Esophagus squamous epithelium (tissue), 5 donors: Measurements from ENCODE around the gene C3orf33. TPM values are rescaled to one million over a fixed set of nuclear protein-coding genes. Genes with fewer than 3 reads are reported as not detected.
A peak's percentile ranks its signal among the peaks of the same experiment; 100 is the strongest.

Experiments used
- DNase-seq: peaks from one replicate; lab custom pipeline; 2025; lab: John Stamatoyannopoulos, UW
- H3K27ac ChIP-seq, 4 donors: fragments of 200-600 bp; sonication (generic); one replicate each; pipeline ENCODE4 v1.5.1; 2016 to 2019; ENCODE audit warnings: mild to moderate bottlenecking in 1 of 4
- H3K27me3 ChIP-seq, 4 donors: fragments of 200-600 bp; sonication (generic); 1 replicate in 3 of 4; 2 replicates in 1 of 4; pipeline versions ENCODE4 v1.5.1 to v1.6.0; 2017 to 2021; ENCODE audit warnings: antibody characterized with exemption in 1 of 4
- H3K36me3 ChIP-seq, 3 donors: fragments of 200-600 bp; sonication (generic); one replicate each; pipeline ENCODE4 v1.5.1; 2016 to 2019
- H3K4me1 ChIP-seq, 3 donors: fragments of 200-600 bp; sonication (generic); one replicate each; pipeline ENCODE4 v1.5.1; 2017 to 2019
- H3K4me3 ChIP-seq, 4 donors: fragments of 200-600 bp; sonication (generic); 1 replicate in 3 of 4; 2 replicates in 1 of 4; pipeline ENCODE4 v1.5.1; 2016 to 2019; ENCODE audit warnings: mild to moderate bottlenecking in 2 of 4, moderate library complexity in 1 of 4
- H3K9me3 ChIP-seq, 3 donors: fragments of 200-600 bp; sonication (generic); one replicate each; pipeline ENCODE4 v1.5.1; 2016 to 2019
- CTCF ChIP-seq, 6 experiments: fragments of 450-650 bp in 4 of 6; fragments of 200-600 bp in 2 of 6; sonication (generic) in 2 of 6; IDR thresholded peaks; one replicate each; pipeline ENCODE4 v1.5.1; 2016 to 2019; ENCODE audit warnings: antibody characterized with exemption in 6 of 6, mild to moderate bottlenecking in 4 of 6, moderate library complexity in 4 of 6
- POLR2A ChIP-seq, 4 donors: fragments of 450-650 bp; IDR thresholded peaks; one replicate each; pipeline ENCODE4 v1.6.1; 2017; ENCODE audit warnings: antibody characterized with exemption in 4 of 4, mild to moderate bottlenecking in 4 of 4, moderate library complexity in 3 of 4
- WGBS, 2 donors: methylation state at CpG; one replicate each; pipeline ENCODE4 v1.1.5; 2018; 5-methylcytosine and 5-hydroxymethylcytosine counted together
- intact Hi-C: fragments of 100-400 bp; cut with DNase I; formaldehyde crosslinking; loops from one replicate; pipeline ENCODE4 v1.15.0; 2022
- total RNA-seq, 4 donors: library from RNA; depleted of rRNA; stranded (reverse); fragments of >200 nt; gene quantifications; one replicate each; pipeline ENCODE4 v1.1.0, GENCODE V29; 2016
- donor health status: DM: yes; HTN: yes; CAD: no.

C3orf33 gene
- total RNA-seq, 4 donors from 2014 or later, result 0.44 to 1.3 (median 0.58) TPM

GRCh38 chr3:155743606-155744005 lies 62.5 kb downstream of the C3orf33 start:
- Histone ChIP-seq H3K27ac (no peak overlapping the region), H3K9me3 (no peaks in the 10 kb centered on the region), H3K27me3 (peaks cover 0 to 51% (median 2%) of the 10 kb centered on the region in 4 donors), H3K4me3 (peak overlapping the region; percentile 40 to 73 (median 58)), H3K4me1 (peaks cover 5 to 35% (median 20%) of the 10 kb centered on the region in 3 donors), H3K36me3 (no peaks in the 10 kb centered on the region)
- DNase-seq, result no peak
- TF ChIP-seq CTCF (IDR thresholded peaks at IDR 0.05), result no peak
- TF ChIP-seq POLR2A (IDR thresholded peaks at IDR 0.05), result no peak
- intact Hi-C loops, result no loop called here
- WGBS, 2 donors, result 2 to 8% methylated on average over 8 of the region's 8 CpGs

- H3K9me3 ChIP-seq, result no peaks in the 10 kb centered on the region
- intact Hi-C loops, result no loop called here
- DNase-seq, result no peak
- TF ChIP-seq CTCF (IDR thresholded peaks at IDR 0.05) (no peak), POLR2A (IDR thresholded peaks at IDR 0.05) (no peak)
- H3K4me3 ChIP-seq, result no peak overlapping the region
- 87% methylated on average over 5 of the region's 5 CpGs for WGBS, 2 donors
- peaks cover 0 to 40% (median 2%) of the 10 kb centered on the region in 4 donors for H3K27me3 ChIP-seq
- H3K27ac ChIP-seq, result no peak overlapping the region
- no peaks in the 10 kb centered on the region for H3K36me3 ChIP-seq
- peaks cover 5 to 35% (median 20%) of the 10 kb centered on the region in 3 donors for H3K4me1 ChIP-seq
Measured at GRCh38 chr3:155742349-155742965, 63.6 kb downstream of the C3orf33 start.

DNA sequence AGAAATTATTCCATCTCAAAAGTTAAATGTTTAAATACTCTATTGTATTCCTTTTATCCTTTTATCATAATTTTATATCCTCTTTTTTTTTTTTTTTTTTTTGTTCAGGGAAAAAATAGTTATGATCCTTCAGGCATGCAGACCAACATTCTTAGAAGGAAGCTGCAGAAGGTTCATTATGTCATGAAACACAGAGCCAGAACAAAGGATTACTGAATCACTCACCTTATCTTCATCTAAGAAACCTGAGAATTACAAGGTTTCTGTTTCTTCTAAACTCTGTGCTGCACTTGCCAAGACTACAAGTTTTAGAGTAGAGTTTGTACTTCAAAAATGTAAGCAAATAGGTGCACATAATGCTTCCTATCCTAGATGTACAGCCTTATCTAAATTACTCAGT lies 64.5 kb downstream of the C3orf33 start:
- H3K4me3 ChIP-seq, result no peak overlapping the region
- H3K9me3 ChIP-seq, result no peaks in the 10 kb centered on the region
- H3K27ac ChIP-seq, result no peak overlapping the region
- DNase-seq, result no peak
- TF ChIP-seq POLR2A (IDR thresholded peaks at IDR 0.05) (no peak), CTCF (IDR thresholded peaks at IDR 0.05) (no peak)
- H3K4me1 ChIP-seq, result peaks cover 5 to 35% (median 20%) of the 10 kb centered on the region in 3 donors
- intact Hi-C loops, result no loop called here
- no peaks in the 10 kb centered on the region for H3K36me3 ChIP-seq
- H3K27me3 ChIP-seq, result peaks cover 0 to 40% (median 2%) of the 10 kb centered on the region in 4 donors

- 82 to 86% methylated on average over 3 of the region's 3 CpGs for WGBS, 2 donors
- Histone ChIP-seq H3K9me3 (no peaks in the 10 kb centered on the region), H3K4me1 (peaks cover 5 to 31% (median 19%) of the 10 kb centered on the region in 3 donors), H3K36me3 (no peaks in the 10 kb centered on the region), H3K4me3 (no peak overlapping the region), H3K27ac (no peak overlapping the region), H3K27me3 (peaks cover 0 to 40% (median 2%) of the 10 kb centered on the region in 4 donors)
- no peak for TF ChIP-seq POLR2A (IDR thresholded peaks at IDR 0.05)
- intact Hi-C loops, result no loop called here
- DNase-seq, result no peak
Measured at GRCh38 chr3:155741101-155741500, 65.0 kb downstream of the C3orf33 start.

DNA sequence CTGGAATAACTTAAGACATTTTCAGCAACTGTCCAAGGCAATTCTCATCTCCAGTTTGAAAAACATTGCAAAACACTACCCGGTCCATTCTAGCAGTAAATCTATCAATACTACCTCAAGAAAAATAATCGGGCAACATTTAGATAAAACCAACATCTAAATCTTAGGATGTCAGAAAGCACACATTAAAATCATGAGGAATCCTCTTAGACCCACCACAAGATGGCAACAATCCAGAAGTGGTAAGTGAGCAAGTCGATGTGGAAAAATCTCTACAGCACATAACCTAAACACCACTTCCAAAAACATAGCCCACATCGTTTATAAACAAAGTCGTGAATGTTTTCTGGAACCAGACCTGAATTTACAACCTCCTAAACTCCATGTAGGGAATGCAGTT lies 66.9 kb downstream of the C3orf33 start:
- 57 to 63% methylated on average over 5 of the region's 5 CpGs for WGBS, 2 donors
- H3K9me3 ChIP-seq, result no peaks in the 10 kb centered on the region
- H3K27me3 ChIP-seq, result peaks cover 0 to 33% (median 2%) of the 10 kb centered on the region in 4 donors
- DNase-seq, result no peak
- H3K4me3 ChIP-seq, result no peak overlapping the region
- TF ChIP-seq POLR2A (IDR thresholded peaks at IDR 0.05), result no peak
- TF ChIP-seq CTCF (IDR thresholded peaks at IDR 0.05), result no peak
- peaks cover 0 to 12% (median 4%) of the 10 kb centered on the region in 3 donors for H3K4me1 ChIP-seq
- intact Hi-C loops, result no loop called here
- H3K36me3 ChIP-seq, result no peaks in the 10 kb centered on the region
- no peak overlapping the region for H3K27ac ChIP-seq
